Measurements from ENCODE around the gene MS4A6A.
"Not testable (repeated sequence)": the region's sequence is repeated elsewhere in the genome, so short reads cannot be mapped to it uniquely, and the experiment has no call there.

The MS4A6A gene, protein sequence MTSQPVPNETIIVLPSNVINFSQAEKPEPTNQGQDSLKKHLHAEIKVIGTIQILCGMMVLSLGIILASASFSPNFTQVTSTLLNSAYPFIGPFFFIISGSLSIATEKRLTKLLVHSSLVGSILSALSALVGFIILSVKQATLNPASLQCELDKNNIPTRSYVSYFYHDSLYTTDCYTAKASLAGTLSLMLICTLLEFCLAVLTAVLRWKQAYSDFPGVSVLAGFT

DNA sequence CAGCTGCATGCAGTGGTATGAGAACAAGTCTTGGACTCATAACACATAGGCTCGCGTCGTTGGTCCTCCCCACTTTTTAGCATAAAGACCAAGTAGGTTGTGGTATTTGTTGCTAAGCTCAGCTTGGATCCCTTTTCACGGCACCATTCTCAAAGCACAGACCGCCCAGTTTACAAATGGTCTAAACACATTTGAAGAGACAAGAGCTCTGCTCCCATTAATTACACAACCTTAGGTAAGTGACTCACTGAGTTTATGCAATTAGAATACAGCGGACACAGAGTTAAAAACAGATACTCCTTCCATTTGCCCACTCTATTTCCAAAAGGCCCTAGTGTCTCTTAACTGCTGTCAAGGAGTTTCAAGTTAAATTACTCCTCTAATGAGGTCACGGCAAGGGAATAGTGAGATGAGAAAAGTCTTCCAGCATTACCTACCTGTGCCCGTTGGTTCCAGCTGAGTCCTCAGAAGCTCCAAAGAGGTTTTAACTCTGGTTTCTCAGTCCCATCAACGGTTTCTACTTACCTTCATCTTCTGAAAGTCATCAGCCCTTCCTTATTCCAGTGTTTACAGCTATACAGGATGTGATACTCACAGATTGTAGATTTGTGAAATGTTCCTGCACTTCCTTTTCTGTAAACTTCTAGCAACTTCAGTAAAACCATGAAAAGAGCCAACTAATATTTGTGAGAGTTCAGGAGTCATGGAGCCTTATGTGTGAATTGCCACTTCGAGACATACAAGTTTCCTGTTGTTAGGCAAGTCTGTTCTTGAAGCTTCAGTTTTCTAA is at the start of gene MS4A6A:
MS4A6A (minus strand) TSS at position 543 of the 790 bp plus-strand sequence. CDS start 1,356 bp downstream, outside the sequence.
- no peak for DNase-seq

DNA sequence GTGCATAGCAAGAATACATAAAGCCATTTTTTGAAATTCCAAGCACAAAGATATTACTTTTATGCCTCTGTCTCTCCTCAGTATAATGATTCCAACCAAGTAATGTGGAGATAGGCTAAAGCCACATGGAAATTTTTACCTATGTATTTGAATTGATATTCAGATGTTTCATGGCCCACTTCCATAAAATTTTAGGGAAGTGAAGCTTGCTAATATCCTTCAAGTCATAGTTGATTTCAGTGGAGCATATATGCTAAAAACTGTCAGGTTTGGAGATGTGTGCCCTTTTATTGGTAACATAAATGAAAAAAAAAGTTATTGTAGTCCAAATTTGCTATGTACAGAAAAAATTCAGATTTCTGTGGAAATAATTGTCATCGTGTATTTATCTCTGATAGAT is 47.8 kb upstream of the MS4A6A start:
- no peak for DNase-seq

DNA sequence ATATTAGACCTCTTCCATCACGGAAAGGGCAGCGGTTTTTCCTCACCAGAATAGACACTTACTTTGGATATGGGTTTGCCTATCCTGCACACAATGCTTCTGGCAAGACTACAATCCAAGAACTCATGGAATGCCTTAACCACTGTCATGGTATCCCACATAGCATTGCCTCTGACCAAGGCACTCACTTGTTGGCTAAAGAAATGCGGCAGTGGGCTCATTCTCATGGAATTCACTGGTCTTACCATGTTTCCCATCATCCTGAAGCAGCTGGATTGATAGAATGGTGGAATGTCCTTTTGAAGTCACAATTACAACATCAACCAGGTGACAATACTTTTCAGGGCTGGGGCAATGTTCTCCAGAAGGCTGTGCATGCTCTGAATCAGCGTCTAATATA is 39.3 kb upstream of the MS4A6A start:
- DNase-seq, result no peak

DNA sequence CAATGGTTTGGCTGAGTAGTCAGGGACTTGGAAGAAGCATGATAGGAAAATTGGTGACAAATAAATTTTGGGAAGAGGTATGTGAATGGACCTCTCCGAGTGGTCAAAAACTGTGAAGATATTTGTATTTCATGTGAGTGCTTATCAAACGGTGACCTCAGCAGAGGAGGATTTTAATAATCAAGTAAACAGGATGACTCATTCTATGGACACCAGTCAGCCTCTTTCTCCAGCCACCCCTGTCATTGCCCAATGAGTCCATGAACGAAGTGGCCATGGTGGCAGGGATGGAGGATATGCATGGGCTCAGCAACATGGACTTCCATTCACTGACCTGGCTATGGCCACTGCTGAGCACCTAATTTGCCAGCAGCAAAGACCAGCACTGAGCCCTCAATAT is 38.8 kb upstream of the MS4A6A start:
- DNase-seq, result no peak

DNA sequence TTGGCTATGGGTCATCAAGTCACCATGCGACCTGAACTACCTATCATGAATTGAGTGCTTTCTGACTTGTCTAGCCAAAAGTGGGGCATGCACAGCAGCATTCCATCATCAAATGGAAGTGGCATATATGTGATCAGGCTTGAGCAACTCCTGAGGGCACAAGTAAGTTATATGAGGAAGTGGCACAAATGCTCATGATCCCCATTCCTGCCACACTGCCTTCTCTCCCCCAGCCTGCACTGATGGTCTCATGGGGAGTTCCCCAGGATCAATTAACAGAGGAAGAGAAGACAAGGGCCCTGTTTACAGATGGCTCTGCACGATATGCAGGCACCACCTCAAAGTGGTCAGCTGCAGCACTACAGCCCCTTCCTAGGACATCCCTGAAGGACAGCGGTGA is 38.3 kb upstream of the MS4A6A start:
- no peak for DNase-seq

DNA sequence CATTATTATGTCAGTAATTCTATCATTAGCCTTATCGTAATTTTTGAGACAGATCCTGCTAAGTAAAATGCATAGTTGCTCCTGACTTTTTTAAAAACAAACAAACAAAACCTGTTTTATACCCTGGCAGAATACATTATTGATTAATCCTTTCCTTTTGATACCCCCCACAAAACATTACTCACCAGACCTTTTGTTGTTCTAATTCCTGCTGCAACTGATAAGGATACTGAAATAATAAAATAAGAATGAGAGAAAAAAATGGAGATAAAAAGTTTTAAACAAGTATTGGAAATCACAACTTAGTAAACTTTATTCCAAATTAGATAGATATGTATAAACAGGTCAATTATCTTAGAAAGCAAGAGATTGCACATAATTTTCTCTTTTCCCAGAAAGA is 31.5 kb upstream of the MS4A6A start:
- no peak for DNase-seq

DNA sequence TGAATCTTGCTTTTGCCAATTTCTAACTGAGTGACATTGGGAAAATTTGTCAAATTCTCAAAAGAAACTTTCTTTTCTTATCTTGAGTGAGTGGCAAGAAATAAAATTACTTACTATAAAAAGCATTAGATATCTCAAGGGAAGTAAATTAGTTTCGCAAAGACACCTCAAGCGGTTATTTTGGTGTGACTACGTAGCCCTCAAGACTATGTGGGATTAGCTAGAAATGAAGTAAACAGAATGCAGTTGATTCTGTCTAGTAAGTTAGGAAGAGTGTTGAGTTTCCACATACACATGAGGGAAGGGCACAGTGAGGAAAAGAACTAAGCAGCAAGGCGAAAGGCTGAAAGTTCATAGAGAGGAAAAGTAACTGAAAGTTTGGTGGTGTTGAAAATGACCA is 28.3 kb upstream of the MS4A6A start:
- DNase-seq, result no peak

DNA sequence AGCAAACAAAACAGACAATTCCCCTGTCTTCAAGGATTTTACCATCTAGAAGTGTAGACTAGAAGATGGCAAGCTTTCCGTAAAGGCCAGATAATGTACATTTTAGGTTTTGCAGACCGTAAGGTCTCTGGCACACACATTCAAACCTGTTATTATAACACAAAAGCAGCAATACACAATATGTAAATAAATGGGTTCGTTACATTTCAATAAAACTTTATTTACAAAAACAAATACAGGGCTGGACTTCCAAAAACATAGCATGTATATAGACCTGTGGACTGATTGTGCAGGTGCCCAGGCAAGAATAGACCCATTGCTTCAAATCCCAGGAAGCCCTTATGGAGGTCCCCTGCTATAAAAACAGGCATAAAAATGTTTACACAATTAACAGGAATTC is 27.1 kb upstream of the MS4A6A start:
- DNase-seq, result no peak

DNA sequence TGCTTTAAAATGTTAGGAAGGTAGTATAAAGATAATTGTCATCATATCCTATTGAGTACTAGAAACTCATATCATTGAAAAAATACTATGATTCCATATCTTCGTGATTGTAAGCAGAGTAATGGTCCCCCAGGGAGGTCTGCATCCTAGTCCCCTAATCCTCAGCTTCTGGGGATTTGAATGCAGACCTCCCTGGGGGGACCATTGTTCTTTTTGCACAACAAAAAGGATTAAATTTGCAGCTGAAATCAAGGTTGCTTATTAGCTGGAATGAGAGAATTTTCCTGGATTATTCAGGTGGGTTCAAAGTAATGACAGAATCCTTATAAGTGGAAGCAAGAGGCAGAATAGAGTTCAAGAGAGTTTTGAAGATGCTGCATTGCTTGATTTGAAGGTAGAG is 26.1 kb upstream of the MS4A6A start:
- no peak for DNase-seq

DNA sequence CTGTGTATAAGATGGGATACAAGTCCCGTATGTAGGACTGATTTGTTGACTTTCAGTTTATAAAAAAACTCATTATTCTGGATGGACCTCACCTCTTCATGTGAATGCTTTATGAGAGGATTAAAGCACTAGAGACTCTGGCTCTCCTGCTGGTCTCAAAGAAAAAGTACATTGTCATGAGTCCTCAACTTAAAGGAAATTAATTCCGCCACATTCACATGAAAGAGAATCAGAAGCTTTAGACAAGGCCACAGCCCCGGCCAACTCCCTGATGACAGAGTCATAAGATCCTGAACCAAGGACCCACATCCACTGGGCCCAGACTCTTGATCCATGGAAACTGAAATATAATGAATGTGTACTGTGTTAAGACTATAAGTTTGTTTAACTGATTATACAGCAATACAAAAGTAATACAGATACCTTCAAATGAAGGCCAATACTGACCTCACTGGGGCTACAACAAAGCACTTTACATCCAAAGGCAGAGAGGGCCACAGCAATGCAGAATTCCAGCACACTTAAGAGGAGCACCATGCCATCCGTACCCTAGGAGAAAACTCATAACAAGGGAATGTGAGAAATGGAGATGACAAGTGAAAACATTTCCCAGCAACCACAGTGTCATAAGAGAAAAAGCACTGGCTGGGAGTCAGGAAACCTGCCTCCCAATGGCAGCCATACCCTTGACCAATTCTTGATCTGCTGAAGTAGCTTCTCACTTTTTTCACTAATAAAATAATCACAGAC is 25.4 kb upstream of the MS4A6A start:
- no peak for DNase-seq

DNA sequence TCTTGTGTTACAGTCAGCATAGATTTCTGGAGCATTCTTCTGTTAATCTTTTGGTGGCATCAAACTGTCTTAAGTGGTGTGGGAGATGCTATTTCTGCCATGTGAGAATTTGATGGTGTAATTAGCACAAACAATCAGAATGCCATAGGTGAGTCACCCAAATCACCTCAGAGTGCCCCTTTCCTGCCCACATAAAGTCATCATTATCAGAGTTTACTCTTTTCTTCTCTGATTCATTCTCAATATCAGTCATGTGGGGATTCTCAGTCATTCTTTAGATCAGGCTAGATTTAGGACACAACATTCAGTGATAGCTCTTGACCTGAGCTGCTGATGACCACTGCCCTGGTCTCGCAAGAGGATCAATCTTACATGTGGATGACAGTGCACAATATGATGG is 23.7 kb upstream of the MS4A6A start:
- no peak for DNase-seq

DNA sequence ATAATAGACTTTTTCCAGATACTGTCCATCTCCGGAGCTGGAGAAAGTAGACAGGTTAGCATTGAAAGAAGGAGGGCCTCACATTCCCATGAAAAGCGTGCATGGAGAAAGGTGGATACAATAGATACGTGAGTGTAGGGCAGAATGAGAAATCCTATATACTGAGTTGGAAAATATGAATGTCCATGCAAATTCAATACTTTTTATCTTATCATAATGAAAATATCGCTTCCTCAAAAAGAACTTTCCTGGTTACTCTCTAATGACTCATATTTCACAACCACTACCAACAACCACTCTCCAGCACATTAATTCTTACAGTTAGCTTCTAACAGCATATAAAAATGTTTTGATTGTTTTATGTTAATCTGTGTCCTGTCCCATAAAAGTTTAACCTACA is 22.0 kb upstream of the MS4A6A start:
- no peak for DNase-seq

DNA sequence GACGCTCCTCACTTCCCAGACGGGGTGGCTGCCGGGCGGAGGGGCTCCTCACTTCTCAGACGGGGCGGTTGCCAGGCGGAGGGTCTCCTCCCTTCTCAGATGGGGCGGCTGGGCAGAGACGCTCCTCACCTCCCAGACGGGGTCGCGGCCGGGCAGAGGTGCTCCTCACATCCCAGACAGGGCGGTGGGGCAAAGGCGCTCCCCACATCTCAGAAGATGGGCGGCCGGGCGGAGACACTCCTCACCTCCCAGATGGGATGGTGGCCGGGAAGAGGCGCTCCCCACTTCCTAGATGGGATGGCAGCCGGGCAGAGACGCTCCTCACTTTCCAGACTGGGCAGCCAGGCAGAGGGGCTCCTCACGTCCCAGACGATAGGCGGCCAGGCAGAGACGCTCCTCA is 18.5 kb upstream of the MS4A6A start:
- not testable (repeated sequence) for DNase-seq

DNA sequence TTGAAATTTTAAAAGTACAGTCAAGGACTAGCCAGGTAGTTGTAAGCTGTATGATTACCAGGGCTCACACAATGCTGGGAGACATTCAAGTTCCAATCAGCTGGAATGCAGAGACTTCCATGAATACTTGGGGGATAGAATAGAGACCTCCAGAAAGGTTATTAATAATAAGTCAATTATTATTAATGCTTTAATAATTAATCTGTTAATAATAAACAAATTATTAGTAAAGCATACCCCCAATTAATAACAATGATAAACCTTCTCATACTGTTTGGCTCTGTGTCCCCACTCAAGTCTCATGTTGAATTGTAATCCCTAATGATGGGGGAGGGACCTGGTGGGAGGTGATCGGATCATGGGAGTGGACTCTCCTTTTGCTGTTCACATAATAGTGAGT is 14.6 kb upstream of the MS4A6A start:
- DNase-seq, result no peak

DNA sequence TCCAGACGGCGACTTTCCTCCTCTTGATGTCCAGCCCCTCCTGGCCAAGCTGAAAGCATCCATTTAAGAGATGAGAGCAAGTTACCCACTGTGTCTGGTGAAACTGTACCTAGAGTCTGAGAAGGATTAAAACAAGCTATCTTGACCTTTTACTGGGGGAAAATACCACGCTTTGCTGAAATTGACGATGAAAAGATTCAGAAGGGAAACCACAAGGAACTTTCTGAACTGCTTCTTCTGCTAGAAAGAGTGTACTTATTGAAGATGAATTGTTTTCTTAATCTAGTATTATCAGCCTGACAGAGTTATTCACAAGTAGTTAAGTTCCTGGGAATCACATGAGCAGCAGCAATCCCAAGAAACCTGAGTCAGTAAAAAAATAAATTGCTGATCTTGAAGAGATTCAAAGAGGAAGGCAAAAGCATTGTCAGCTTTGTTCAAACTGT is 13.1 kb upstream of the MS4A6A start:
- no peak for DNase-seq

DNA sequence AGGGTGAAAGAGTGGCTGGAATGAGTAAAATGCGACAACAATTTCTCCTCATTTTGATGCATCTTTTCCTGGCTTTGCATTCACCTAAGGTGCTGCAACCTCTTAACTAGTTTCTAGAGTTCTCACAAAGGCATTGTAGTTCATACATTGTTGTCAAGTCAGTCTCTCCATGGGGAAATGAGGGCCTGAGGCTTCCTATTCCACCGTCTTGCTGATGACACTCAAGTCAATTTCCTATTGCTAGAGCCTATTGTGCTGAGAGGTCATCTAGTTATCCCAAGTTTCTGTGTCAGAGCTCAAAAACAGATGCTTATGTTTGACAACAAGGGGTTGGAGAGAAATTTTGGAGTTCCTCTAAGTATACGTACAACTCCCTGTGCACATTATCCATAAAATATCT is 11.6 kb upstream of the MS4A6A start:
- no peak for DNase-seq

DNA sequence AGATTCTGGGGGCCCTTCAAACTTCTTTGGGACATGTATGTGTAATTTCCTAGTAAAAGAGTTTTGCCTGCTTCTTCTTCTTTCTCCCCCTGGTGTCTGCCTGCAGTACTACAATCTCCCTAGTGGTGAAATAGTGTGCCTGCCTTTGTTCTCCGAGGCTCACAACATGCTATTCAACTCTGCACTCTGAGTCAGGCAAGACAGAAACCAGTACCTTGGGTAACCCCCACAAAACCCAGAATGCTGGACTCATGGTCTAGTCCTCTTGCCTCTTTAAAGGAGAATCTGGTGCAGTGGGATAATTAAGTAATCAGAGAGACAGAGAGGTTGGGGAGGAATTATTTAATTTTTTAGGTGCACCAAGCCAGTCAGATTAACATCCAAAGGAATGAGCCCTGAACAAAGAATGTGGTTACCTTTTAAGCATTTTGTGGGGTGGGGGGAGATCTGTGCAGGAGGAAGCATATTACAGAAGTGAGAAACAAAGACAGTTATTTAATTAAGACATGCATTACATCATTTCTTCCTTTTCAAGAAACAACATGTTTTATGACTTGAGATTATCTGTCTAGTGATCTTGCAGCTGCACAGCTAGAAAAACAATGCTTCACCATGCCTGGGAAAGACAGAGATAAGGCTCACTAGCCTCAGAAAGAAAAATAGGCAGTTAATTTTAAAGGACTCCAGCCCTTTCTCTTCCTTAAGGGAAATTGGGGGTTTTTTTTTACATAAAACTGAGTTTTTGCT is 11.0 kb upstream of the MS4A6A start:
- DNase-seq, result peak; percentile 77

DNA sequence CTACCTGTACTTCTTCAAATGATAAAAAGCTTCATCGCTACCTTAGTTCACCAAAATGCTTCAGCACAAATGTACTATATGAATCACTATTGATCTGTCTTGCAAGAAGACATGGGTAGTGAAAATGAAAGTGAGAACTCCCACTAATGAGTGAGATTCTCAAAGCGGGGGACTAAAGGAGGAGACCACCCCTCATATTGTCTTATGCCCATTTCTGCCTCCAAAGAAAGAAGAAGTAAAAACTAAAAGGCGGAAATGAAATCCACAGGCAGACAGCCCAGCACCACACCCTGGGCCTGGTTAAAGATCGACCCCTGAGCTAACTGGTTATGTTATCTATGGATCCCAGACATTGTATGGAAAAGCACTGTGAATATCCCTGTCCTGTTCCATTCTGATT is 9.7 kb upstream of the MS4A6A start:
- not testable (repeated sequence) for DNase-seq

DNA sequence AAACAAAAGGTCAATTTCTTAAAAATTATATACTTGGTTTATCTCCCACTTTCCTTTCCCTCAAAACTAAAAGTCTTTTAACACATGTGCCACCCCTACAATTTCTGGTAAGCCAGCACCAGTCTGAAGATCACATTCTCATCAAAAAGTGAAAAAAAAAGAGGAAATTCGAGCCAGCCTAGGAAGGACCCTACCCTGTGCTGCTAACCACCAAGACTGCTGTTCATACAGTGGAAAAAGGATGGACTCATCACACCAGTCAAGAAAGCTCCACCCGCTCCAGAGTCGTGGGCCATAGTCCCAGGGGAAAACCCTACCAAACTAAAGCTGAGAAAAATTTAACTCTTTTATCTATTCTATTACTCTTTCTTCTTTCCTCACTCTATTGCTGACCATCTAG is 5.6 kb upstream of the MS4A6A start:
- not testable (repeated sequence) for DNase-seq

DNA sequence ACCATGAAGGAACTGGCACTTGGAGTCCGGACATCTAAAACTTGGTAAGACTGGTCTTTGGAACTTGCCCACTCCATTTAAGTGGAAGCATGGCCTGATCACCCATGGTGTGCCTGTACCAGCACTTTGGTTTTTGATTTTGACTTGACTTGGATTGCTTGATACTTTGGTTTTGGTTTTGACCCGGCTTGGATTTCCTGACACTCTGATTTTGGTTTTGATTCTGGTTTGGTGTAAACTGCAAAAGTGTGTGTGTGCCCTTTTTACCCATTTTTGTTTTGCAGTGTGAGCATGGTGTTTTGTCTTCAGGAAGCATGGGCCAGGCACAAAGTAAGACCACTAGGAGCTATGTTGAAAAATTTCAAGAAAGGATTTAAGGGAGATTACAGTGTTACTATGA is 3.2 kb upstream of the MS4A6A start:
- DNase-seq, result not testable (repeated sequence)

DNA sequence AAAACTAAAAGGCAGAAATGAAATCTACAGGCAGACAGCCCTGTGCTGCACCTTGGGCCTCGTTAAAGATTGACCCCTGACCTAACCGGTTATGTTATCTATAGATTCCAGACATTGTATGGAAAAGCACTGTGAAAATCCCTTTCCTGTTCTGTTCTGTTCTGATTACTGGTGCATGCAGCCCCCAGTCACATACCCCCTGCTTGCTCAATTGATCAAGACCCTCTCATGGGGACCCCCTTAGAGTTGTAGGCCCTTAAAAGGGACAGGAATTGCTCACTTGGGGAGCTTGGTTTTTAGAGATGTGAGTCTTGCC is 2.6 kb upstream of the MS4A6A start:
- not testable (repeated sequence) for DNase-seq

DNA sequence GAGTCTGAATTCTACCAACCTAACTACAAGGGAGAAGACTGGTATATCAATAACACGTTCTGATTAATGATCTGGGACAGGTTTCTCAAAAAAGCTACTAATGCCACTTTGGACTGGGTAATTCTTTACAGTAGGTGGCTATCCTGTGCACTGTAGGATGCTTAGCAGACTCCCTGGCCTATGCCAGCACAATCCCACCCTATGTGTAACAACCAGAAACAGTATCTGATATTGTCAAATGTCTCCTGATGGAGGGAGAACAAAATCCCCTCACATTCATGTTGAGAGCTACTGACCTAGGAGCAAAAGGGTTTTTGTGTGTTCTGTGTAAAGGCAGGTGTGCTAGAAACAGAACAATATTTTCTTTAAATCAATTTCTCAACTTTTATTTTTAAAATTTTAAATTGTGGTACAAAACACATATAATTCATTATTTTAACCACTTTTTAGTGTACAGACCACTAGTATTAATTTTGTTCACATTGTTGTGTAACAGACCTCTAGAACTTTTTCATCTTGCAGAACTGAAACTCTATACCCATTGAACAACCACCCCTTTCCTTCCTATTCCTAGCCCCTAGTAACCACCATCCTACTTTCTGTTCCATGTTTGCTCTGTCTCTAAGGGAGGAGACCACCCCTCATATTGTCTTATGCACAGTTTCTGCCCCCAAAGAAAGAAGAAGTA is 2.1 kb upstream of the MS4A6A start:
- DNase-seq, result no peak
